Thoracic aorta (tissue), 2 donors: ENCODE results near the gene TLE3. TPM values are rescaled to one million over a fixed set of nuclear protein-coding genes. Genes with fewer than 3 reads are reported as not detected.

Experiments
- ATAC-seq: fragments of 150-250 bp; one replicate; pipeline ENCODE4 v1.8.0; 2017; ENCODE audit warnings: low read depth; ENCODE audit not compliant: insufficient number of reproducible peaks, low FRiP score
- DNase-seq: peaks from one replicate; pipeline ENCODE4 v3.0.0-alpha.2; 2020; ENCODE audit warnings: low spot score
- H3K27ac ChIP-seq, 2 donors: fragments of 200-600 bp; sonication (generic); 1 replicate in 1 of 2; 2 replicates in 1 of 2; pipeline ENCODE4 v1.5.1; 2016; ENCODE audit warnings: mild to moderate bottlenecking in 2 of 2, moderate library complexity in 2 of 2
- H3K27me3 ChIP-seq: fragments of 200-600 bp; sonication (generic); replicated peaks from 2 replicates; pipeline ENCODE4 v1.6.0; 2016; ENCODE audit warnings: mild to moderate bottlenecking; ENCODE audit not compliant: insufficient read depth
- H3K36me3 ChIP-seq: fragments of 200-600 bp; sonication (generic); one replicate; pipeline ENCODE4 v1.5.1; 2016
- H3K4me1 ChIP-seq, 2 donors: fragments of 200-600 bp; sonication (generic); 1 replicate in 1 of 2; 2 replicates in 1 of 2; pipeline versions ENCODE4 v1.5.1 to v1.6.0; 2016; ENCODE audit warnings: low read depth in 2 of 2, mild to moderate bottlenecking in 1 of 2; ENCODE audit not compliant: control insufficient read depth in 1 of 2
- H3K4me3 ChIP-seq: fragments of 200-600 bp; sonication (generic); 2 replicates; pipeline ENCODE4 v1.5.1; 2016; ENCODE audit warnings: mild to moderate bottlenecking
- H3K9me3 ChIP-seq: fragments of 200-600 bp; sonication (generic); 2 replicates; pipeline ENCODE4 v1.5.1; 2016
- CTCF ChIP-seq: fragments of 200-600 bp; sonication (generic); IDR thresholded peaks from one replicate; pipeline ENCODE4 v1.5.1; 2019; ENCODE audit warnings: antibody characterized with exemption
- total RNA-seq, 2 donors: library from RNA; depleted of rRNA; stranded (reverse); fragments of >200 nt; gene quantifications; one replicate each; pipeline versions ENCODE4 v1.1.0 to v1.2.3, GENCODE V29; 2016

The TLE3 gene
- total RNA-seq, 2 donors from 2014 or later, result 78.3 to 124 TPM

- ATAC-seq, result no peak
- TF ChIP-seq CTCF, result no peak
These were observed 88.9 kb downstream of the TLE3 start for GRCh38 chr15:70008697-70009290.

DNA sequence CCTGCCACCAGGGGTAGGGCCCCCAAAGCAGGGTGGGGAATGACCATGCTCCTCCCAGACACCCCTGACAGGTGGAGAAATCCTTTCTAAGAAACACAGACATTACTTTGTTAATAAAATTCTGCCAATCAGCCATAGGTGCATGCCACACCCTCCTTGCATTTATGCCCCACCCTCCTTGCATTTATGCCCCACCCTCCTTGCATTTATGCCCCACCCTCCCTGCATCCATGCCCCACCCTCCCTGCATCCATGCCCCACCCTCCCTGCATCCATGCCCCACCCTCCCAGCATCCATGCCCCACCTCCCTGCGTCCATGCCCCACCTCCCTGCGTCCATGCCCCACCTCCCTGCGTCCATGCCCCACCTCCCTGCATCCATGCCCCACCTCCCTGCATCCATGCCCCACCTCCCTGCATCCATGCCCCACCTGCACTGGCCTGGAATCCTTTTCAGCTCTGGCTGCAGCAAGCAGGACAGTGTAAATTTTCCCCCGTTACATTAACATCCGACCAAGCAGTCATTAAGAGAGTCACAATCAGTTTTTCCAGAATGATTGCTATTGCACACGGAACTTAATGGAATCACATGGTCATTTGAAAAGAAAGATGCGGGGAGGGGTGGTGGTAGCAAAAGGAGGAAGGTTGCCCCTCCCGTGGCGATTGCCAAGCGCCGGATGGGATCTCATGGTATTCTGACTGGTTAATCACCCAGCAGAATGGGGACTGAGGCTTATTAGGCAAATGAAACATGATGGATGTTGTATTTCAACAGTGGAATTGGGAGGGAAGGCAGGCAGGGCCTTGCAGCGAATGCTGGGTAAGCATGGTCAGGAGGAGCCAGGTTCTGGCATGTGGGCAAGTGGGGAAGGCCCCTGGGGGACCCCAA lies 91.2 kb downstream of the TLE3 start:
- Histone ChIP-seq H3K27ac (no peak overlapping the region), H3K4me3 (no peak overlapping the region), H3K9me3 (peaks cover 4% of the 10 kb centered on the region), H3K36me3 (no peaks in the 10 kb centered on the region), H3K4me1 (no peaks in the 10 kb centered on the region), H3K27me3 (no peaks in the 10 kb centered on the region)
- no peak for ATAC-seq
- DNase-seq, result no peak
- no peak for TF ChIP-seq CTCF

More at GRCh38 chr15:70008697-70009290, 88.9 kb downstream of the TLE3 start:
- H3K27me3 ChIP-seq, result no peaks in the 10 kb centered on the region
- H3K4me3 ChIP-seq, result no peak overlapping the region
- H3K27ac ChIP-seq, result no peak overlapping the region
- DNase-seq, result no peak
- H3K4me1 ChIP-seq, result no peaks in the 10 kb centered on the region
- H3K36me3 ChIP-seq, result no peaks in the 10 kb centered on the region
- H3K9me3 ChIP-seq, result no peaks in the 10 kb centered on the region

DNA sequence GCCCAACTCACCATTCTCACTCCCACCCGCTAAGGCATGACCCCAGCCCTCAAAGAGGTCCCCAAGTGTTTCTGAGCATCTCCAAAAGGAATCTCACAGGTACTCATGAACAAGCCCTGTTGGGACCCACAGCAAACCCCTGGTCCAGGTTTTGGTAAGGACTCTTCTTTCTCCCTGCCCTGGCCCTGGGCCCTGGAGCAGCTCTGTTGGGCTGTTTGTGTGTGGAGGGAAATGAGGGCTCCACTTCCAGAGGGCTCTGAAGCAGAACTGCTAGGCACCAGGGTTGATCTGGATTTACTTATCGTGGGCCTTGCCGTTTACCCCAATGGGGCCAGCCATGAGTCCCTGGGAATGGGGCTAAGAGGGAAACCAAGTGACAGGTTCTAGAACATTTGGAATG lies 92.9 kb downstream of the TLE3 start:
- Histone ChIP-seq H3K27ac (no peak overlapping the region), H3K9me3 (peaks cover 4% of the 10 kb centered on the region), H3K36me3 (no peaks in the 10 kb centered on the region), H3K4me1 (no peaks in the 10 kb centered on the region), H3K4me3 (no peak overlapping the region), H3K27me3 (no peaks in the 10 kb centered on the region)
- ATAC-seq, result no peak
- no peak for TF ChIP-seq CTCF
- DNase-seq, result no peak

- Histone ChIP-seq H3K9me3 (peaks cover 4% of the 10 kb centered on the region), H3K4me3 (no peak overlapping the region), H3K4me1 (no peaks in the 10 kb centered on the region), H3K36me3 (no peaks in the 10 kb centered on the region), H3K27me3 (no peaks in the 10 kb centered on the region), H3K27ac (no peak overlapping the region)
- DNase-seq (no peak), ATAC-seq (no peak)
- TF ChIP-seq CTCF, result no peak
These were observed 94.8 kb downstream of the TLE3 start for GRCh38 chr15:70002897-70003296.

DNA sequence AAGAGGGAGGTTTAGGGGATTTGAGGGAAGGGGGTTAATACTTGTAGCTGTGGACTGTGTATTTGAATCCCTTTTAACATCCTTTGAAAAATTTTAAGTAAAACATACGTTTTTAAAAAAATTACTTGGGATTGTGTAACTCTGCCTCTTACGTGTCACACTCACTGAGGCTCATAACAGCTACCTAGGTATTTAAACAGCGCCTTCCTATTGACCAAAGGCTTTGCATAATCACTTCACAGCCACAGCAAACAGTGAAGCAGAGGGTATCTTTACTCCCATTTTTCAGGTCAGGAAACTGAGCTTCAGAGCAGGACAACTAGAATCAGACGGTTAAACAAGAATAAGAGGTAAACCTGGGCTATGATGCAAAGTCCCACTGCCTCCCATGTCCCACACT lies 95.9 kb downstream of the TLE3 start:
- H3K27me3 ChIP-seq, result no peaks in the 10 kb centered on the region
- ATAC-seq (no peak), DNase-seq (no peak)
- H3K9me3 ChIP-seq, result peaks cover 4% of the 10 kb centered on the region
- H3K4me3 ChIP-seq, result no peak overlapping the region
- H3K4me1 ChIP-seq, result no peaks in the 10 kb centered on the region
- no peak for TF ChIP-seq CTCF
- H3K36me3 ChIP-seq, result no peaks in the 10 kb centered on the region
- H3K27ac ChIP-seq, result no peak overlapping the region
